NCI-H748 treated with DMSO at 0.1 percent for 48 hours (cell line): ENCODE data around the gene ASIC4.
A peak's percentile ranks its signal among the peaks of the same experiment; 100 is the strongest.

Experiments used
- DNase-seq: peaks from one replicate; lab custom pipeline; 2025; lab: John Stamatoyannopoulos, UW

ASIC4 gene

GRCh38 chr2:219552382-219553167 is 38.3 kb downstream of the ASIC4 start:
- DNase-seq, result peak; percentile 86

- no peak for DNase-seq
Measured at GRCh38 chr2:219553168-219553417, 38.8 kb downstream of the ASIC4 start.

GRCh38 chr2:219553463-219553963 is 39.2 kb downstream of the ASIC4 start:
- no peak for DNase-seq

GRCh38 chr2:219554350-219554749 is 40.1 kb downstream of the ASIC4 start:
- DNase-seq, result no peak

GRCh38 chr2:219555956-219556355 is 41.7 kb downstream of the ASIC4 start:
- DNase-seq, result no peak

GRCh38 chr2:219556413-219556812 is 42.1 kb downstream of the ASIC4 start:
- no peak for DNase-seq

- DNase-seq, result no peak
Measured at GRCh38 chr2:219557320-219557719, 43.0 kb downstream of the ASIC4 start.

GRCh38 chr2:219557791-219558785 is 43.8 kb downstream of the ASIC4 start:
- DNase-seq, result no peak

- no peak for DNase-seq
Measured at GRCh38 chr2:219559156-219559915, 45.1 kb downstream of the ASIC4 start.

- DNase-seq, result no peak
Measured at GRCh38 chr2:219560037-219560892, 46.0 kb downstream of the ASIC4 start.

- no peak for DNase-seq
Measured at GRCh38 chr2:219560893-219561178, 46.6 kb downstream of the ASIC4 start.

- DNase-seq, result no peak
Measured at GRCh38 chr2:219561179-219562048, 47.1 kb downstream of the ASIC4 start.

- no peak for DNase-seq
Measured at GRCh38 chr2:219562049-219563020, 48.1 kb downstream of the ASIC4 start.

- DNase-seq, result no peak
Measured at GRCh38 chr2:219563271-219563928, 49.1 kb downstream of the ASIC4 start.

- DNase-seq, result no peak
Measured at GRCh38 chr2:219565130-219566080, 51.1 kb downstream of the ASIC4 start.

- DNase-seq, result no peak
Measured at GRCh38 chr2:219566640-219567039, 52.4 kb downstream of the ASIC4 start.

- DNase-seq, result no peak
Measured at GRCh38 chr2:219567131-219567530, 52.8 kb downstream of the ASIC4 start.
